ENCODE measurements around the gene LRR1.

The LRR1 gene

DNA sequence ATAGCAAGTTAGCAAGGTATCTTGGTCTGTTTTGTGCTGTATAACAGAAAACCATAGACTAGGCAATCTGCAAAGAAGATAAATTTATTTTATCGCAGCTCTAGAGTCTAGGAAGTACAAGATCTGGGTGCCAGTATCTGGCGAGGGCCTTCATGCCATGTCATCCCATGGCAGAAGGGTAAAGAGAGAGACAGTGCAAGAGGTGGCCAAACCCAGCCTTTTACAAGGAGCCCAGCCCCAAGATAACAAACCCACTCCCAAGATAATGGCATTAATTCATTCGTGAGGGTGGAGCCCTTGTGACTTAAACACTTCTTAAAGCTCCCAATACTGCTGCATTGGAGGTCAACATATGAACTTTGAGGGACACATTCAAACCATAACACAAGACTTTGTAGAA, 29.5 kb upstream of the LRR1 start:
- no peak overlapping the region for H3K27ac ChIP-seq (ENCODE audit: low read length)
- DNase-seq, result no peak
- H3K4me2 ChIP-seq (ENCODE audit: low read depth, low read length), result no peak overlapping the region
- H3K36me3 ChIP-seq (replicated peaks; ENCODE audit: insufficient read depth, low read length), result no peaks in the 10 kb centered on the region
- no peaks in the 10 kb centered on the region for H3K79me2 ChIP-seq (ENCODE audit: low read length)
- H4K20me1 ChIP-seq (ENCODE audit: insufficient read depth, low read length), result no peaks in the 10 kb centered on the region
- H3K9ac ChIP-seq (ENCODE audit: low read length), result no peak overlapping the region
- TF ChIP-seq EZH2phosphoT487 (IDR thresholded peaks at IDR 0.05; ENCODE audit: low read length), result no peak
- TF ChIP-seq EZH2 (optimal IDR thresholded peaks at IDR 0.05; ENCODE audit: low read depth, low read length), result no peak
- TF ChIP-seq, protein P1, sequence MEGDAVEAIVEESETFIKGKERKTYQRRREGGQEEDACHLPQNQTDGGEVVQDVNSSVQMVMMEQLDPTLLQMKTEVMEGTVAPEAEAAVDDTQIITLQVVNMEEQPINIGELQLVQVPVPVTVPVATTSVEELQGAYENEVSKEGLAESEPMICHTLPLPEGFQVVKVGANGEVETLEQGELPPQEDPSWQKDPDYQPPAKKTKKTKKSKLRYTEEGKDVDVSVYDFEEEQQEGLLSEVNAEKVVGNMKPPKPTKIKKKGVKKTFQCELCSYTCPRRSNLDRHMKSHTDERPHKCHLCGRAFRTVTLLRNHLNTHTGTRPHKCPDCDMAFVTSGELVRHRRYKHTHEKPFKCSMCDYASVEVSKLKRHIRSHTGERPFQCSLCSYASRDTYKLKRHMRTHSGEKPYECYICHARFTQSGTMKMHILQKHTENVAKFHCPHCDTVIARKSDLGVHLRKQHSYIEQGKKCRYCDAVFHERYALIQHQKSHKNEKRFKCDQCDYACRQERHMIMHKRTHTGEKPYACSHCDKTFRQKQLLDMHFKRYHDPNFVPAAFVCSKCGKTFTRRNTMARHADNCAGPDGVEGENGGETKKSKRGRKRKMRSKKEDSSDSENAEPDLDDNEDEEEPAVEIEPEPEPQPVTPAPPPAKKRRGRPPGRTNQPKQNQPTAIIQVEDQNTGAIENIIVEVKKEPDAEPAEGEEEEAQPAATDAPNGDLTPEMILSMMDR (IDR thresholded peaks at IDR 0.05; ENCODE audit: low read length), result no peak
- no peak overlapping the region for H3K4me3 ChIP-seq (ENCODE audit: low read length)
- no peak overlapping the region for H2AFZ ChIP-seq (ENCODE audit: low read length)
- H3F3A ChIP-seq (ENCODE audit: insufficient read depth, low read length), result no peaks in the 10 kb centered on the region
- H3K9me3 ChIP-seq (replicated peaks; ENCODE audit: insufficient read depth, low read length), result no peaks in the 10 kb centered on the region
- H3K27me3 ChIP-seq (replicated peaks; ENCODE audit: insufficient read depth, low read length), result no peaks in the 10 kb centered on the region
- H3K4me1 ChIP-seq (ENCODE audit: low read length), result no peaks in the 10 kb centered on the region
- H3K9me2 ChIP-seq (replicated peaks; ENCODE audit: insufficient read depth, low read length), result no peaks in the 10 kb centered on the region

DNA sequence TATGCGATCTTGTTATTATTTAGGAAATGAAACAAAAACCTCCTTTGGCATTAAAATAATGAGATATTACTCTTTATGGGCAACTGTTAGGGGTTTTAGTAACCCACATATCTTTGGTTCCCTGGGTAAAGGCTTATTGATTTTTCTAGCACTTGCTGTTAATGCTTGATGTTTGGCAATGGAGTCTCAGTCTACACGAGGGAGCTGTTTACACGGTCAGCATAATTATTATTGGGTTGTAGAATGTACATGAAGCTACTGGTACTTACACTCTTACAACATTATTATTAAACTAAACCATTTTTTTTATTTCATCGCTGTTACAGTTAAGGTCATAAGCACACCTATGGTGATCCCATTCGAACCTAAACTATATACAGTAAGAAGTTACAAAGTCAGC, 24.7 kb upstream of the LRR1 start:
- no peak overlapping the region for H3K4me2 ChIP-seq (ENCODE audit: low read depth, low read length)
- no peaks in the 10 kb centered on the region for H3K36me3 ChIP-seq (replicated peaks; ENCODE audit: insufficient read depth, low read length)

GRCh38 chr14:49578141-49578540, 20.6 kb upstream of the LRR1 start:
- Histone ChIP-seq H3K9ac (ENCODE audit: low read length) (no peak overlapping the region), H3K27me3 (replicated peaks; ENCODE audit: insufficient read depth, low read length) (no peaks in the 10 kb centered on the region), H3K4me2 (ENCODE audit: low read depth, low read length) (no peak overlapping the region), H2AFZ (ENCODE audit: low read length) (no peak overlapping the region), H3K36me3 (replicated peaks; ENCODE audit: insufficient read depth, low read length) (no peaks in the 10 kb centered on the region; the same call in 1 of the 2 replicates), H3K9me2 (replicated peaks; ENCODE audit: insufficient read depth, low read length) (no peaks in the 10 kb centered on the region), H3K9me3 (replicated peaks; ENCODE audit: insufficient read depth, low read length) (no peaks in the 10 kb centered on the region), H3K79me2 (ENCODE audit: low read length) (peaks cover 13% of the 10 kb centered on the region), H3F3A (ENCODE audit: insufficient read depth, low read length) (no peaks in the 10 kb centered on the region), H3K4me3 (ENCODE audit: low read length) (no peak overlapping the region), H4K20me1 (ENCODE audit: insufficient read depth, low read length) (peaks cover 3% of the 10 kb centered on the region; the same call in 1 of the 2 replicates), H3K27ac (ENCODE audit: low read length) (no peak overlapping the region), H3K4me1 (ENCODE audit: low read length) (no peaks in the 10 kb centered on the region)
- DNase-seq, result no peak
- TF ChIP-seq EZH2phosphoT487 (IDR thresholded peaks at IDR 0.05; ENCODE audit: low read length), result no peak
- TF ChIP-seq EZH2 (optimal IDR thresholded peaks at IDR 0.05; ENCODE audit: low read depth, low read length), result no peak
- TF ChIP-seq, protein P1 (IDR thresholded peaks at IDR 0.05; ENCODE audit: low read length), result no peak

More for the DNA sequence above, 24.7 kb upstream of the LRR1 start:
- H3K27me3 ChIP-seq (replicated peaks; ENCODE audit: insufficient read depth, low read length), result no peaks in the 10 kb centered on the region
- H3K9ac ChIP-seq (ENCODE audit: low read length), result no peak overlapping the region
- H3K4me1 ChIP-seq (ENCODE audit: low read length), result no peaks in the 10 kb centered on the region
- H3F3A ChIP-seq (ENCODE audit: insufficient read depth, low read length), result no peaks in the 10 kb centered on the region
- no peaks in the 10 kb centered on the region for H3K79me2 ChIP-seq (ENCODE audit: low read length)
- no peaks in the 10 kb centered on the region for H4K20me1 ChIP-seq (ENCODE audit: insufficient read depth, low read length)
- no peaks in the 10 kb centered on the region for H3K9me3 ChIP-seq (replicated peaks; ENCODE audit: insufficient read depth, low read length)
- H3K9me2 ChIP-seq (replicated peaks; ENCODE audit: insufficient read depth, low read length), result no peaks in the 10 kb centered on the region
- no peak for TF ChIP-seq EZH2phosphoT487 (IDR thresholded peaks at IDR 0.05; ENCODE audit: low read length)
- TF ChIP-seq EZH2 (optimal IDR thresholded peaks at IDR 0.05; ENCODE audit: low read depth, low read length), result no peak
- TF ChIP-seq, protein P1 (IDR thresholded peaks at IDR 0.05; ENCODE audit: low read length), result no peak
- no peak overlapping the region for H2AFZ ChIP-seq (ENCODE audit: low read length)
- H3K27ac ChIP-seq (ENCODE audit: low read length), result no peak overlapping the region
- no peak overlapping the region for H3K4me3 ChIP-seq (ENCODE audit: low read length)
- DNase-seq, result no peak

All from MM.1S (cell line).